NCI-H2196 (cell line): ENCODE results near the gene NPIPB12.
"Not testable (repeated sequence)": the region's sequence is repeated elsewhere in the genome, so short reads cannot be mapped to it uniquely, and the experiment has no call there.

Experiments used
- DNase-seq: peaks from one replicate; lab custom pipeline; 2025; ENCODE audit not compliant: unreplicated experiment; lab: John Stamatoyannopoulos, UW

NPIPB12 gene

DNA sequence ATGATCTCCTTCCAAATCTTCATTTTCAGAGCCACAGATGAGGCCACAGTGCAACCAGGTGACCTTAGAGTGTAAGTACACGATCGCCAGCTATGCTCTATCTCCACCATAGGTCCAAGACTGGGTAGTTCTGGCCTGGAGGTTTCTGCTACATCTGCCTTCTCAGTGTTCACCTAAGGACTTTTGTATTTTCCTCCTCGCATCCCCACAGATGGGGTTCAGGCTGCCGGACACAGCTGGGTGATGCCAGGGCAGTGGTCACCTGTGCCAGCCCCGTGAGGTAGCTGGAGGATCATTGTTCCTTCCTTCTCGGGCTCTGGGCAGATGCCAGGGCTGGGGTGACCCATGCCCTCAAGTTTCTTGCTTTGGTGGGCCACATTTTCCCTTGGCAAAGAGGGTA lies at the start of gene NPIPB12:
NPIPB12 (minus strand) TSS at position 101 of the 400 bp plus-strand sequence.
- not testable (repeated sequence) for DNase-seq

GRCh38 chr16:29521520-29521919 lies 15.3 kb upstream of the NPIPB12 start:
- not testable (repeated sequence) for DNase-seq

- DNase-seq = not testable (repeated sequence)
Observed at GRCh38 chr16:29482276-29482675, 23.9 kb downstream of the NPIPB12 start.

DNA sequence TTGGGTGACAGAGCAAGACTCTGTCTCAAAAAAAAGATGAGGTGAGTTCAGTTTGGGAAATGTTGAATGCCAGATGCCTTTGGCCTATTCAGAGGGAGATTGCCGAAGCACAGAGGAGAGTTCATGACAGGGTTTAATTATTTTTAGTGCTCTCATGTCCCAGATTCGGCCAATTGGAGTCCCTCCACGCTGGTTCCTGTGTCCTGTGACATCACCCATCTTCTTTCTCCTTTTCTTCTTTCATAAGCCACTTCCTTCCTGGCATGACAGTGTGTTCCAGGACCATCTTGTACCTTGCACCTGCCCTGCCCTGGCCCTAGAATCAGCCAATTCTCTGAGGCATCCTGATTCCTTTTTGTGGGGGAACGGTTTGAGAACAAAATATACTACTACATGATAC lies 34.1 kb downstream of the NPIPB12 start:
- not testable (repeated sequence) for DNase-seq

DNA sequence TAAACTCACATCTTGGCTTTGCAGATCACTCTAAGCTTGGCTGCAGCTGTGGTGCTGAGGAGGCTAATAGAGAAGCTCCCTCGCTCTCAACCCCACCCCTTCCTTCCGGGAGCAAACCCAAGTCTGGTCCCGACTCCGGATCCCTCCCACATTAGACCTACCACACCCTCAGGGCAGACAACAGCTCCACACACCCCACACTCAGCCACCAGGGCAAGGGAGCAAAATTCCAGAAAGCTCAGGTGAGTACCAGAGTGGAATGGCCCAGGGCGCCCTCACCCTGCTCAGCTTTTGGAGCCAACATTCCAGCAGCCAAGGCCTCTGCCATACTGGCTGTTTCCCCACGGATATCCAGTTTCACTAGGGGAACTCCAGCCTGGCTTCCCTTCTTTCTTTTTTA lies 36.5 kb downstream of the NPIPB12 start:
- DNase-seq = not testable (repeated sequence)

DNA sequence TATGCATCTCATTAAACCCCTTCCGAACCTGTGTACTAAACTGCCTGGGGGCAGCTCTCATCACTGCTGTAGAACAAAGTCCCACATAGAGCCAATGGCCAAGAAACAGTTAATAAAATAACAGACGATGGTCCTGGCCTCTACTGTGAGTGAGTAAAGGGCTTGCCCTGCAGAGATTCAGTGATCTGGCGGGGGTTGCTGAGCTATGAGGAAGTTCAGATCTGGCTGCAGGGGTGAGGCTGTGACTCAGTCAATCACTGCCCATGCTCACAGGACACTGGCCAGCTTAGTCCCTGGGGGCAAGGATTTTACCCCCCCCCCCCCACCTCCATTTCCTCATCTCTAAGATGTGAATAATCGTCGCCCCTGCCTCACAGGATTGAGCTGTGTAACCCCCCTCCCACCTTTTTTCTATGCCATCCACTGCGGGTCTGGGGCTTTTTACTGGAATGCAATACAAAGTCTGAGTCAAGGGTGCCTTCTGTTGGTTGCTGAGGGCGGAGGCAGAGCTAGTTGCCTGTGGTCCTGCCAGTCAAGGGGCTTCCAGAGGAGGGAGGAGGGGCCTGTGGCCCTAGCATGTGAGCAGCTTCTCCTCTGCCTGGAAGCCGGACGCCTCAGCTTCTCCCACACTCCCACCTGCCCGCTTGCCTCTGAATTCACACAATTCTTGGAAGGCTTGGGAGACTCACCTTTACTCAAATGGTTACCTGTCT lies 38.4 kb downstream of the NPIPB12 start:
- DNase-seq = not testable (repeated sequence)

GRCh38 chr16:29466904-29467303 lies 39.3 kb downstream of the NPIPB12 start:
- not testable (repeated sequence) for DNase-seq

DNA sequence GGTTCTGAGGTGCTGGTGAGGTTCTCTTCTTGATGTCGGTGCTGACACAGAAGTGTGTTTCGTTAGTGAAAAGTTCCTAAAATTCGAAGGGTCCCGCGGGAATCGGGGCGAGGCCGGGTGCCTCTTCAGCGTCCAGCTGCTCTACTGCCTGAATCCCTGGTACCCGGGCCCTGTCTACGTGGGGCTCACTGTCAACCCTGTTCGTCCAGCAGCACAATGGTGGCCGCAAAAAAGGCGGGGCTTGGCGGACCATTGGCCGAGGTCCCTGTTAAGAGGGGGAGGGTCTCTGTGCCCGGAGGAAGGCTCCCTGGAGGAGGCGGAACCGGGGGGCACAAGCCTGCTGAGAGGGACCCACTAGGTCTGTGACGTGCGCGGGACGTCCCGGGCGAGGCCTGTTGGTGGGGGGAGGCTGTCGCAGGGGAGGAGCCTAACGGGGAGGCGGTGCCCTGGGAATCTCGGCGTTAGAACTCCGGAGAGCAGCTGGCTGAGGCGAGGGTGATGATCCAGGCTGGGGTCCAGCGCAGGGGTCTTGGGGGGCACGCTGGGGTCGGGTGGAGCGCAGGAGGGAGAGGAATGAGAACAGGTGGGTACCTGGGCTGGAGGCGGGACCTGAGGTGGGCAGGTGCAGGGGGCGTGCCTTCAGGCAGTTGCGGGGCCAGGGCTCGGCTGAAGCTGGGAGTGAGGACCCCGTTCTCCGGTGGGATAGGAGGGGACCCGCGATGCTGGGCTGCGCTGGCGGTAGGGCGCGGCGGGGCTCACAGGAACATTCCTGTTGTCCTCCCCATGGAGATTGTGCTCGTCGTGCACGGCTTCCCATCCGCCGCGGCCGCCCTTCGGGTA lies 40.0 kb downstream of the NPIPB12 start:
- not testable (repeated sequence) for DNase-seq

DNA sequence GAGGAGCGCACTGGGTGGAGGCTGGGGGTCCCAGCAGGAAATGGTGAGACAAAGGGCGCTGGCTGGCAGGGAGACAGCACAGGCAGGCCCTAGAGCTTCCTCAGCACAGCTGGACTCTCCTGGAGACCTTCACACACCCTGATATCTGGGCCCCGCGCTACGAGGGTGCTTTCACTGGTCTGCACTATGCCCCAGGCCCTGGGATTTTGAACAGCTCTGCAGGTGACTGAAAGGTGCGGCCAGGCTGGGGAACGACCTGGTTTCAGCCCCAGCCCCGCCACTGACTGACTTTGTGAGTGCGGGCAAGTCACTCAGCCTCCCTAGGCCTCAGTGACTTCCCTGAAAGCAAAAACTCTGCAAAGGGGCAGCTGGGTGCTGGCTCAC lies 45.6 kb downstream of the NPIPB12 start:
- not testable (repeated sequence) for DNase-seq

DNA sequence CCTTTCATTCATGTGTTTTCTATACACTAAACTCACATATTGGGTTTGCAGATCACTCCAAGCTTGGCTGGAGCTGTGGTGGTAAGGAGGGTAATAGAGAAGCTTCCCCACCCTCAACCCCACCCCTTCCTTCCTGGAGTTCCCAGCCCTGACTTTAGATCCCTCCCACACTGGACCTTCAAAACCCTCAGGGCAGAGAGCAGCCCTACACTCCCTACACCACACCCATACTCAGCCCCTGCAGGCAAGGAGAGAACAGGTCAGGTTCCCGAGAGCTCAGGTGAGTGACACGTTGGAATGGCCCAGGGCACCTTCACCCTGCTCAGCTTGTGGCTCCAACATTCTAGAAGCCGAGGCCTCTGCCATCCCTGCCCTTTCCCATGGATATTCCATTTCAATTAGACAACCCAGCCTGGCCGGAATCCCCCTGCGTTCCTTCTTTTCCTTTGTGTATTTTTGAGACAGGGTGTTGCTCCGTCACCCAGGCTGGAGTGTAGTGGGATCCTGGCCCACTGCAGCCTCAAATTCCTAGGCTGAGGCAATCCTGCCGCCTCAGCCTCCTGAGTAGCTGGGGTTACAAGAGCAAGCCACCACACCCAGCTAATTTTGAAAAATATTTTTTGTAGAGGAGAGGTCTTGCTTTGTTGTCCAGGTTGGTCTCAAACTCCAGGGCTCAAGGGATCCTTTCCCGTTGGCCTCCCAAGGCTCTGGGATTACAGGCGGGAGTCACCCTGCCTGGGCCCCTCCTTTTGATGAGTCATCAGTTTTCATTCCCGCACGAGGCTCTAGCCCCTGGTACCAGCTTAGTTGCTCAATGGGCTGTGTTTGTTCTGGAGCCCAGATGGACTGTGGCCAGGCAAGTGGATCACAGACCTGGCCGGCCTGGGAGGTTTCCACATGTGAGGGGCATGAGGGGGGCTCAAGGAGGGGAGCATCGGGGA lies 46.2 kb downstream of the NPIPB12 start, which contains the start of gene SULT1A4:
SULT1A4 (plus strand) TSS at position 208 of the 941 bp plus-strand sequence. CDS start 1,473 bp downstream, outside the sequence.
- DNase-seq = not testable (repeated sequence)

DNA sequence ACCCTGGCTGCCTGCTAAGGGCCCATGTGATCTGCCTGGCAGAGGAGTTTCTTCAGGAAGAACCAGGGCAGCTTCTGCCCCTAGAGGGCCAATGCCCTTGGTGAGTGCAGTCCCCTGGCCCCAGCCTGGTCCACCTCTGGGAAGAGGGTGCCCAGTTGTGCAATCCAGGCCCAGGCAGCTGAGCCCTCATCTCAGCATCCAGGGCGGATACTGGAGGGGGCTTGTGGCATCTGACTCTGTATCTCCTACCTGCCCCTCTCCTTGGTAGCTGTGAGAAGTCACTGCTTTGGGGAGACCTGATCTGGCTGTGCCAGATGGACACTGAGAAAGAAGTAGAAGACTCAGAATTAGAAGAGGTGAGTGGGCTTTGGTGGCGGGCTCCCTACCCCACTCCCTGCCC lies 48.5 kb downstream of the NPIPB12 start:
- not testable (repeated sequence) for DNase-seq

DNA sequence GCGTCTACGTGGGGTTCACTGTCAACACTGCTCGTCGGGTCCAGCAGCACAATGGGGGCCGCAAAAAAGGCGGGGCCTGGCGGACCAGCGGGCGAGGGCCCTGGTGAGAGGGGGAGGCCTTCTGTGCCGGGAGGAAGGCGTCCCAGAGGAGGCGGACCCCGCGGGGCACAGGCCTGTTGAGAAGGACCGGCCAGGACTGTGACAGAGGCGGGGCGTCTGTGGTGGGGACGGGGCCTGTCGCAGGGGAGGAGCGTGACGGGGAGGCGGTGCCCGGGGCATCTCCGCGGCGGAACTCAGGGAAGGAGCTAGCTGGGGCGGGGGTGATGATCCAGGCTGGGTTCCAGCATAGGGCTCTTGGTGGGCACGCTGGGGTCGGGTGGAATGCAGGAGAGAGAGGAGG lies 51.4 kb downstream of the NPIPB12 start:
- DNase-seq = not testable (repeated sequence)

- DNase-seq = not testable (repeated sequence)
Observed at GRCh38 chr16:29454269-29454668, 51.9 kb downstream of the NPIPB12 start, which contains the start of the genes BOLA2 and SLX1B. BOLA2 (minus strand) TSS chr16:29454351; CDS start chr16:29454253, 98 bp downstream. SLX1B (plus strand) TSS chr16:29454533.

DNA sequence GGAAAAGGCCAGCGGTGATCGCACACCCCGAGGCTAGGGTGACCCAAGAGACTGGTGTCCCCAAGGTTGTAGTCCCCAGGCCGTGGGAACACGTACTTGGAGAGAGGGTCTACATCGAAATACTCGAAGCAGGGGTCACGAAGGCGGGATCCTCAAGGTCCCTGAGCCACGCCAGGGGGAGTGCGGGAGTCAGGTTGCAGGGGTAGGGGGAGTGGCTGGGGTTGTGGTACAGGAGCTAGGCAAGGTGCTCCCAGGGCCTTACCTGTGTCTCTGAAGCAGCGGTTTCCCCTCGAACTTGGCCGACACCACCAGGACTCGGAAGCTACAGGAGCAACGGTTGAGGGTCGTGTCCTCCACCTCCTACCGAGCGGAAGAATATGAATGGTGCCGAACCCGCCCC lies 52.5 kb downstream of the NPIPB12 start:
- not testable (repeated sequence) for DNase-seq
